Adrenal gland (tissue), 12 donors: ENCODE data around the gene TNIK. TPM values are rescaled to one million over a fixed set of nuclear protein-coding genes. Genes with fewer than 3 reads are reported as not detected.

Source experiments
- DNase-seq, 7 donors: peaks; one replicate each; pipeline ENCODE4 v3.0.0-alpha.2; 2019 to 2020
- H3K27ac ChIP-seq, 5 donors: fragments of 200-600 bp; sonication (generic) in 4 of 5; 1 replicate in 3 of 5; 2 replicates in 2 of 5; pipeline versions ENCODE4 v1.5.1 to v1.8.0; 2016 to 2020; ENCODE audit warnings: mild to moderate bottlenecking in 1 of 5
- H3K27me3 ChIP-seq: fragments of 200-600 bp; 2 replicates; pipeline ENCODE4 v1.8.0; 2021
- H3K36me3 ChIP-seq, 2 donors: fragments of 200-600 bp; replicated peaks in 1 of 2; 1 replicate in 1 of 2; 2 replicates in 1 of 2; pipeline versions ENCODE4 v1.5.1 to v1.8.0; 2018 to 2022
- H3K4me1 ChIP-seq, 2 donors: fragments of 200-600 bp; replicated peaks in 1 of 2; 1 replicate in 1 of 2; 2 replicates in 1 of 2; pipeline versions ENCODE4 v1.5.1 to v1.8.0; 2018 to 2021
- H3K4me3 ChIP-seq, 4 donors: fragments of 200-600 bp; sonication (generic) in 3 of 4; one replicate each; pipeline ENCODE4 v1.5.1; 2016 to 2018
- H3K9me3 ChIP-seq, 3 donors: fragments of 200-600 bp; sonication (generic) in 1 of 3; replicated peaks in 1 of 3; 1 replicate in 2 of 3; 2 replicates in 1 of 3; pipeline versions ENCODE4 v1.5.1 to v1.8.0; 2016 to 2021
- CTCF ChIP-seq, 6 experiments: fragments of 450-650 bp in 4 of 6; fragments of 200-600 bp in 2 of 6; sonication (generic) in 1 of 6; IDR thresholded peaks; 1 replicate in 5 of 6; 2 replicates in 1 of 6; pipeline versions ENCODE4 v1.5.1 to v1.8.0; 2016 to 2021; ENCODE audit warnings: antibody characterized with exemption in 6 of 6, mild to moderate bottlenecking in 2 of 6, moderate library complexity in 1 of 6
- POLR2A ChIP-seq, 2 donors: fragments of 450-650 bp; IDR thresholded peaks; one replicate each; pipeline ENCODE4 v1.6.1; 2017; ENCODE audit warnings: antibody characterized with exemption in 2 of 2, mild to moderate bottlenecking in 2 of 2, moderate library complexity in 1 of 2
- WGBS, 4 donors: extraction: QIAGEN DNeasy Blood & Tissue Kit in 2 of 4; methylation state at CpG; one replicate each; pipeline versions ENCODE4 v1.1.5 to v1.1.7; 2013 to 2017; 5-methylcytosine and 5-hydroxymethylcytosine counted together
- intact Hi-C, 2 donors: fragments of 100-400 bp; cut with DNase I; formaldehyde crosslinking; loops; one replicate each; pipeline versions ENCODE4 v1.14.1 to v1.15.0; 2022 to 2023
- polyA plus RNA-seq, 3 donors: library from polyadenylated mRNA; stranded (reverse); fragments of 200-250 nt in 2 of 3; fragments of 350-450 nt in 1 of 3; fragmentation: Illumina TruSeq in 1 of 3; extraction: RNeasy Lipid Tissue Mini Kit (QIAGEN cat#74804) in 1 of 3; gene quantifications; one replicate each; pipeline ENCODE4 v1.2.3, GENCODE V29; 2013 to 2014
- total RNA-seq, 9 donors: library from RNA; depleted of rRNA in 4 of 9; stranded (reverse); fragments of >200 nt in 4 of 9; fragments of 120-200 nt in 1 of 9; fragmentation: NEBNext Ultra II Directional in 1 of 9; extraction: Animal tissue kit (Norgen Biotek cat#: 25700) in 1 of 9; gene quantifications; one replicate each; pipeline versions ENCODE4 v1.1.0 to v1.2.4, GENCODE V29; 2013 to 2023
- donor health status: healthy with polysubstance abuse.
- donor health status: Bipolar disorder and iron deficiency.
- donor health status: DM: yes; HTN: yes; CAD: no.
- donor health status: DM: no; HTN: no; CAD: no.
- donor health status: DM: no; HTN: no; CAD: no.
- donor health status: DM: yes; HTN: yes; CAD: no.

TNIK gene
- total and polyA plus RNA-seq, 12 donors: 4.9 to 33.1 (median 10.7) TPM

GRCh38 chr3:171374260-171374659, 85.9 kb downstream of the TNIK start:
- Histone ChIP-seq H3K4me1 (peaks cover 3 to 30% of the 10 kb centered on the region in 2 donors), H3K27me3 (no peaks in the 10 kb centered on the region), H3K27ac (no peak overlapping the region), H3K36me3 (no peaks in the 10 kb centered on the region), H3K9me3 (no peaks in the 10 kb centered on the region), H3K4me3 (no peak overlapping the region)
- no peak for TF ChIP-seq CTCF (IDR thresholded peaks at IDR 0.05)
- TF ChIP-seq POLR2A (IDR thresholded peaks at IDR 0.05): no peak
- 28 to 50% (median 32%) methylated on average over 1 of the region's 1 CpG for WGBS, 4 donors
- no peak for DNase-seq
- intact Hi-C loops: no loop called here

- H3K4me1 ChIP-seq: peaks cover 3 to 30% of the 10 kb centered on the region in 2 donors
- WGBS, 4 donors: 86 to 91% (median 90%) methylated on average over 2 of the region's 2 CpGs
- no peaks in the 10 kb centered on the region for H3K36me3 ChIP-seq
- intact Hi-C loops: no loop called here
- H3K27ac ChIP-seq: no peak overlapping the region
- no peaks in the 10 kb centered on the region for H3K9me3 ChIP-seq
- no peaks in the 10 kb centered on the region for H3K27me3 ChIP-seq
- no peak for DNase-seq
- TF ChIP-seq CTCF (IDR thresholded peaks at IDR 0.05) (no peak), POLR2A (IDR thresholded peaks at IDR 0.05) (no peak)
- no peak overlapping the region for H3K4me3 ChIP-seq
Measured at GRCh38 chr3:171373711-171374110, 86.5 kb downstream of the TNIK start.

GRCh38 chr3:171372694-171373093, 87.5 kb downstream of the TNIK start:
- Histone ChIP-seq H3K27me3 (no peaks in the 10 kb centered on the region), H3K36me3 (no peaks in the 10 kb centered on the region), H3K27ac (no peak overlapping the region), H3K4me1 (peaks cover 3 to 30% of the 10 kb centered on the region in 2 donors), H3K4me3 (no peak overlapping the region), H3K9me3 (no peaks in the 10 kb centered on the region)
- intact Hi-C loops: no loop called here
- TF ChIP-seq CTCF (IDR thresholded peaks at IDR 0.05) (no peak), POLR2A (IDR thresholded peaks at IDR 0.05) (no peak)
- 92 to 97% (median 95%) methylated on average over 2 of the region's 2 CpGs for whole genome bisulfite sequencing, 4 donors
- DNase-seq: no peak

GRCh38 chr3:171371354-171371753, 88.9 kb downstream of the TNIK start:
- no peak for TF ChIP-seq POLR2A (IDR thresholded peaks at IDR 0.05)
- TF ChIP-seq CTCF (IDR thresholded peaks at IDR 0.05): no peak
- DNase-seq: no peak
- no peak overlapping the region for H3K4me3 ChIP-seq
- H3K4me1 ChIP-seq: peaks cover 3 to 23% of the 10 kb centered on the region in 2 donors
- H3K27me3 ChIP-seq: no peaks in the 10 kb centered on the region
- intact Hi-C loops: no loop called here
- no peaks in the 10 kb centered on the region for H3K36me3 ChIP-seq
- whole genome bisulfite sequencing, 4 donors: 86 to 93% (median 89%) methylated on average over 3 of the region's 3 CpGs
- H3K9me3 ChIP-seq: no peaks in the 10 kb centered on the region
- H3K27ac ChIP-seq: no peak overlapping the region
